SH-SY5Y (cell line): Measurements from ENCODE around the gene DAPK1.

Experiments
- GATA2 ChIP-seq: IDR thresholded peaks from 2 replicates; pipeline ENCODE4 v1.6.1; 2011; ENCODE audit warnings: mild to moderate bottlenecking, low read depth, low read length
- GATA3 ChIP-seq: IDR thresholded peaks from 2 replicates; pipeline ENCODE4 v1.6.1; 2011; ENCODE audit warnings: low read depth, mild to moderate bottlenecking, low read length, moderate library complexity

DNA sequence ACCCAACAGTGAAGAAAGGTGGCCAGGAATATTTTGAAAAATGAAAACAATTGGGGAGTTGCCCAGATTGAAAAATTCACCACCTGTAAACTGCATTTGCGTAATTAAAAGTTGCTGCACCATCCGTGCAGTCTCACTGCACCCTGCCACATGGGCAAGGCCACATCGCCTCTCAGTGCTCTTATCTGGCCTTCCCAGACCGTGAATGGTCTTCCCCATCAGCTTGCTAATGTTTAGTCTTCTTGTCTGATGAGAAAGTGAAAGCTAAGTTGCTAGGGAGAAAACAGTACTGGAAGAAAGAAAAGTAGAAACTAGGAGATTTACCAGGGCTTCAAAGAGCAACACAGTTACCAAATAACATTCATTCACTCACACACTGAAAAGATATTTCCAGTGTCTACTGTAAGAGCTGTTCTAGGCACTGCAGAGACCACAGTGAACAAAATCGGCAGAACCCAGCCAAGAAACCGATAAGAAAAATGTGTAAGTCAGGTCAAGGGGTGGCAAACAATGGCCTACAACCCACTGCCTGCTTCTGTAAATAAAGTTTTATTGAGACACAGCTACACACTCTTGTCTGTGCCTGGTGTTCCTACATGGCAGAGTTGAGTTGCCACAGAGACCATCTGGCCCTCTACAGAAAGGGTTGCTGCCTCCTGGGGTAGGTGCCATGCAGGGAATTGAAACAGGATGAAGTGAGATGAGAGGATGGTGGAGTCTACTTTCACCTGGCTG lies 177.1 kb downstream of the DAPK1 start:
- no peak for TF ChIP-seq GATA2
- no peak for TF ChIP-seq GATA3
